Left lobe of liver (tissue), 2 donors: ENCODE data around the gene COG6. TPM values are rescaled to one million over a fixed set of nuclear protein-coding genes. Genes with fewer than 3 reads are reported as not detected.

ENCODE experiments used
- ATAC-seq: fragments of 200-7000 bp; cut with Tn5 transposase; one replicate; pipeline ENCODE4 v1.9.1; 2020; ENCODE audit warnings: mild to moderate bottlenecking, moderate library complexity
- DNase-seq: peaks from one replicate; pipeline ENCODE4 v3.0.0-alpha.2; 2020; ENCODE audit warnings: low spot score
- total RNA-seq: library from RNA; stranded (reverse); gene quantifications from one replicate; pipeline ENCODE4 v1.2.1, GENCODE V29; 2021
- donor health status: DM: no; HTN: no; CAD: no; lungs with moderate emphysema.
- donor health status: DM: no; HTN: yes; CAD: no.

COG6 gene
- total RNA-seq, result 12.8 TPM

- peak; percentile 95 for ATAC-seq
- DNase-seq, result peak; percentile 94
Measured at GRCh38 chr13:39655569-39656324, at the start of gene COG6. Gene COG6, plus strand, starts transcription at chr13:39655662. Its CDS starts 65 bp downstream, at chr13:39655727.

- no peak for DNase-seq
- no peak for ATAC-seq
Measured at GRCh38 chr13:39605677-39606320, 49.7 kb upstream of the COG6 start.

GRCh38 chr13:39607876-39608275 is 47.6 kb upstream of the COG6 start:
- ATAC-seq, result no peak
- DNase-seq, result no peak

GRCh38 chr13:39612023-39612637 is 43.3 kb upstream of the COG6 start:
- ATAC-seq, result peak; percentile 83
- DNase-seq, result no peak

GRCh38 chr13:39616087-39616694 is 39.3 kb upstream of the COG6 start:
- no peak for DNase-seq

GRCh38 chr13:39618561-39618960 is 36.9 kb upstream of the COG6 start:
- ATAC-seq (no peak), DNase-seq (no peak)

More at GRCh38 chr13:39616087-39616694, 39.3 kb upstream of the COG6 start:
- peak; percentile 97 for ATAC-seq

- ATAC-seq (no peak), DNase-seq (no peak)
Measured at GRCh38 chr13:39623466-39623865, 32.0 kb upstream of the COG6 start.

GRCh38 chr13:39631307-39631706 is 24.2 kb upstream of the COG6 start:
- DNase-seq, result no peak
- no peak for ATAC-seq

- DNase-seq (no peak), ATAC-seq (no peak)
Measured at GRCh38 chr13:39632994-39633393, 22.5 kb upstream of the COG6 start.

GRCh38 chr13:39635564-39635963 is 19.9 kb upstream of the COG6 start:
- ATAC-seq (no peak), DNase-seq (no peak)

- DNase-seq, result no peak
Measured at GRCh38 chr13:39637890-39638289, 17.6 kb upstream of the COG6 start.

GRCh38 chr13:39641645-39642044 is 13.8 kb upstream of the COG6 start:
- DNase-seq (no peak), ATAC-seq (no peak)

More at GRCh38 chr13:39637890-39638289, 17.6 kb upstream of the COG6 start:
- no peak for ATAC-seq

GRCh38 chr13:39646122-39646521 is 9.3 kb upstream of the COG6 start:
- no peak for DNase-seq
- ATAC-seq, result no peak

- ATAC-seq (no peak), DNase-seq (no peak)
Measured at GRCh38 chr13:39655041-39655568, 357 bp upstream of the COG6 start.

GRCh38 chr13:39656325-39656677 is 839 bp downstream of the COG6 start:
- DNase-seq (no peak), ATAC-seq (peak; percentile 32)

GRCh38 chr13:39663508-39663907 is 8.0 kb downstream of the COG6 start:
- DNase-seq (no peak), ATAC-seq (no peak)

- DNase-seq, result no peak
Measured at GRCh38 chr13:39663958-39664357, 8.5 kb downstream of the COG6 start.

GRCh38 chr13:39665763-39666162 is 10.3 kb downstream of the COG6 start:
- DNase-seq, result no peak
- ATAC-seq, result no peak

More at GRCh38 chr13:39663958-39664357, 8.5 kb downstream of the COG6 start:
- ATAC-seq, result no peak

- no peak for ATAC-seq
Measured at GRCh38 chr13:39670445-39670844, 15.0 kb downstream of the COG6 start.

GRCh38 chr13:39672378-39673132 is 17.1 kb downstream of the COG6 start:
- no peak for ATAC-seq
- no peak for DNase-seq

More at GRCh38 chr13:39670445-39670844, 15.0 kb downstream of the COG6 start:
- DNase-seq, result no peak
